ENCODE measurements around the gene SLIT3. TPM values are rescaled to one million over a fixed set of nuclear protein-coding genes. Genes with fewer than 3 reads are reported as not detected.

The SLIT3 gene
- total RNA-seq, 1 donor from 2014 or later, result 52.8 TPM

GRCh38 chr5:168860081-168860480 lies 440.9 kb downstream of the SLIT3 start:
- intact Hi-C loops (cut with DNase I), result no loop called here

GRCh38 chr5:168859471-168859870 lies 441.5 kb downstream of the SLIT3 start:
- Histone ChIP-seq H3K4me1 (no peaks in the 10 kb centered on the region), H3K27ac (no peak overlapping the region), H3K36me3 (no peaks in the 10 kb centered on the region), H3K4me3 (no peak overlapping the region), H3K27me3 (no peaks in the 10 kb centered on the region), H3K9me3 (no peaks in the 10 kb centered on the region)
- TF ChIP-seq POLR2AphosphoS5 (IDR thresholded peaks at IDR 0.05; ENCODE audit: insufficient read depth in 1 of 2, low read depth in 1 of 2), result no peak
- TF ChIP-seq, protein P1, sequence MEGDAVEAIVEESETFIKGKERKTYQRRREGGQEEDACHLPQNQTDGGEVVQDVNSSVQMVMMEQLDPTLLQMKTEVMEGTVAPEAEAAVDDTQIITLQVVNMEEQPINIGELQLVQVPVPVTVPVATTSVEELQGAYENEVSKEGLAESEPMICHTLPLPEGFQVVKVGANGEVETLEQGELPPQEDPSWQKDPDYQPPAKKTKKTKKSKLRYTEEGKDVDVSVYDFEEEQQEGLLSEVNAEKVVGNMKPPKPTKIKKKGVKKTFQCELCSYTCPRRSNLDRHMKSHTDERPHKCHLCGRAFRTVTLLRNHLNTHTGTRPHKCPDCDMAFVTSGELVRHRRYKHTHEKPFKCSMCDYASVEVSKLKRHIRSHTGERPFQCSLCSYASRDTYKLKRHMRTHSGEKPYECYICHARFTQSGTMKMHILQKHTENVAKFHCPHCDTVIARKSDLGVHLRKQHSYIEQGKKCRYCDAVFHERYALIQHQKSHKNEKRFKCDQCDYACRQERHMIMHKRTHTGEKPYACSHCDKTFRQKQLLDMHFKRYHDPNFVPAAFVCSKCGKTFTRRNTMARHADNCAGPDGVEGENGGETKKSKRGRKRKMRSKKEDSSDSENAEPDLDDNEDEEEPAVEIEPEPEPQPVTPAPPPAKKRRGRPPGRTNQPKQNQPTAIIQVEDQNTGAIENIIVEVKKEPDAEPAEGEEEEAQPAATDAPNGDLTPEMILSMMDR (IDR thresholded peaks at IDR 0.05), result no peak
- TF ChIP-seq POLR2A (IDR thresholded peaks at IDR 0.05), result no peak
- intact Hi-C loops (cut with DNase I), result no loop called here
- DNase-seq (ENCODE audit: extremely low spot score in 2 of 2), result no peak

More at GRCh38 chr5:168860081-168860480, 440.9 kb downstream of the SLIT3 start:
- Histone ChIP-seq H3K36me3 (no peaks in the 10 kb centered on the region), H3K4me3 (no peak overlapping the region), H3K9me3 (no peaks in the 10 kb centered on the region), H3K27me3 (no peaks in the 10 kb centered on the region), H3K4me1 (no peaks in the 10 kb centered on the region), H3K27ac (no peak overlapping the region)
- no peak for TF ChIP-seq POLR2A (IDR thresholded peaks at IDR 0.05)
- TF ChIP-seq, protein P1 (IDR thresholded peaks at IDR 0.05), result no peak
- no peak for TF ChIP-seq POLR2AphosphoS5 (IDR thresholded peaks at IDR 0.05; ENCODE audit: insufficient read depth in 1 of 2, low read depth in 1 of 2)
- DNase-seq (ENCODE audit: extremely low spot score in 2 of 2), result no peak

DNA sequence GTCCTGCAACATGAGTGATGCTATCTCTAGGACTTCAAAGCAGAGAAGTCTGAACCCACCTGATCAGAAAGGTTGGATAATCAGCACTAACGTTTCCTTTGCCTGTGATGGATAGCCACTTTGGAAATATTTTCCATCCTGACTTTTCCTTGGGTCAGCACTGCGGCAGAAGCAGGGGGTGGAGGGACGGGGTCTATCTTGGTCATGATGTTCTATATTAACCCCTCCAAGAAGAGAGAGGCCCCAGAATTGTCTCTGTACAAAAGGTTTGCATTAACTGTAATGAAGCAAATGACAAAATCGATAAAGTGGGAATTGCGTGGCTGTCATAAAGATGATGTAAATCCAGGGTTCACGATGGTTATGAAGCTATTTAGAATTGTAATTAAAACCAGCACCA lies 441.9 kb downstream of the SLIT3 start:
- H3K27ac ChIP-seq, result no peak overlapping the region
- H3K9me3 ChIP-seq, result no peaks in the 10 kb centered on the region
- no peak for DNase-seq (ENCODE audit: extremely low spot score in 2 of 2)
- intact Hi-C loops (cut with DNase I), result no loop called here
- H3K36me3 ChIP-seq, result no peaks in the 10 kb centered on the region
- no peaks in the 10 kb centered on the region for H3K27me3 ChIP-seq
- TF ChIP-seq POLR2AphosphoS5 (IDR thresholded peaks at IDR 0.05; ENCODE audit: insufficient read depth in 1 of 2, low read depth in 1 of 2), result no peak
- TF ChIP-seq, protein P1 (IDR thresholded peaks at IDR 0.05), result no peak
- TF ChIP-seq POLR2A (IDR thresholded peaks at IDR 0.05), result no peak
- no peak overlapping the region for H3K4me3 ChIP-seq
- no peaks in the 10 kb centered on the region for H3K4me1 ChIP-seq

DNA sequence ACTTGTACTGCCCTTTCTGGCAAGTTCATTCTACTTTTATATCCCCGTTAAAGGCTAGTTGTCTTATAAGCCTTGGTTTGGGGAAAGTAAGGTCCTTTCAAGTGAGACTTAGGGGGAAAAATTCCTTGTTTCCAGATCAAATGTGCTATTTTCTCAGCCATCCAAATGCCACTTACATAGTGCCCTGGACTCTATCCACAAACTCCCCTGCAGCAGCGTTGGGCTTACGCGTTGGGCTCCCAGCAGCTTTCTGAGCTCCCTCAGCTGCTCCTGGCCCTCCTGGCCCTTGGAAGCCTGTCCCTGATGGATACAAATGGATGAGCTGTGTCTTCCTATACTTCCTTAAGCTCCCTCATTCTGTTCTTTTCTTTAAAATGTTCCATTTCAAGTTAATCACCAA lies 442.6 kb downstream of the SLIT3 start:
- no peak for TF ChIP-seq POLR2A (IDR thresholded peaks at IDR 0.05)
- TF ChIP-seq POLR2AphosphoS5 (IDR thresholded peaks at IDR 0.05; ENCODE audit: insufficient read depth in 1 of 2, low read depth in 1 of 2), result no peak
- TF ChIP-seq, protein P1 (IDR thresholded peaks at IDR 0.05), result no peak
- Histone ChIP-seq H3K36me3 (no peaks in the 10 kb centered on the region), H3K4me3 (no peak overlapping the region), H3K9me3 (no peaks in the 10 kb centered on the region), H3K27me3 (no peaks in the 10 kb centered on the region), H3K4me1 (no peaks in the 10 kb centered on the region), H3K27ac (no peak overlapping the region)
- no peak for DNase-seq (ENCODE audit: extremely low spot score in 2 of 2)
- intact Hi-C loops (cut with DNase I), result no loop called here

DNA sequence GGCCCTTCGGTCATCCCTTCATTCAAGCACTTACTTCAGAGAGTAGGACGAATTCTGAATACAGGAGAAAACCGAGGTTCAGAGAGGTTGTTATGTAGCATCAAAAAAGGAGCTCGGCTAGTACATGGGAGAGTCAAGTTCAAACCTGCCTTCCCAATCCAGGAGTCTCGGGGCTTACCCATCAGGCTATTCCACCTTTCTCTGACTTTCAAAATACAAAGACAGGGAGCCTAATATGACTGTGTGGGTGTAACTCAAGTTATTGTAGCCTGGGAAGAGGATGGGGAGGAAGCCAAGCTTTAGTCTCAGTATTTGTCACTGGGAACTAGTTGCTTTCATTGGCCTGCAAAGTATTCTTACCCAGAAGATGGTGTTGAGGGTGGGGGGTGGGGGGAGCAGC lies 447.0 kb downstream of the SLIT3 start:
- TF ChIP-seq POLR2AphosphoS5 (IDR thresholded peaks at IDR 0.05; ENCODE audit: insufficient read depth in 1 of 2, low read depth in 1 of 2) (no peak), POLR2A (IDR thresholded peaks at IDR 0.05) (no peak)
- TF ChIP-seq, protein P1 (IDR thresholded peaks at IDR 0.05), result no peak
- Histone ChIP-seq H3K27ac (no peak overlapping the region), H3K9me3 (no peaks in the 10 kb centered on the region), H3K27me3 (no peaks in the 10 kb centered on the region), H3K4me3 (no peak overlapping the region), H3K4me1 (no peaks in the 10 kb centered on the region), H3K36me3 (no peaks in the 10 kb centered on the region)
- DNase-seq (ENCODE audit: extremely low spot score in 2 of 2), result no peak
- intact Hi-C loops (cut with DNase I), result no loop called here
